Body of pancreas (tissue), 4 donors: Measurements from ENCODE around the gene PRTG. TPM values are rescaled to one million over a fixed set of nuclear protein-coding genes. Genes with fewer than 3 reads are reported as not detected.

Source experiments
- ATAC-seq: fragments of 150-250 bp; one replicate; pipeline ENCODE4 v1.9.1; 2016
- DNase-seq, 4 donors: peaks; one replicate each; pipeline ENCODE4 v3.0.0-alpha.2; 2019
- H3K27ac ChIP-seq, 4 donors: fragments of 200-600 bp; sonication (generic); 1 replicate in 3 of 4; 2 replicates in 1 of 4; pipeline versions ENCODE4 v1.5.1 to v1.6.1; 2016 to 2019; ENCODE audit warnings: mild to moderate bottlenecking in 1 of 4, mixed read lengths in 1 of 4, moderate library complexity in 1 of 4
- H3K27me3 ChIP-seq, 2 donors: fragments of 200-600 bp; sonication (generic); one replicate each; pipeline ENCODE4 v1.6.0; 2016; ENCODE audit warnings: mild to moderate bottlenecking in 1 of 2
- H3K36me3 ChIP-seq, 2 donors: fragments of 200-600 bp; sonication (generic); replicated peaks in 1 of 2; 2 replicates each; pipeline ENCODE4 v1.5.1; 2016; ENCODE audit warnings: low read depth in 2 of 2; ENCODE audit not compliant: insufficient read depth in 1 of 2
- H3K4me1 ChIP-seq: fragments of 200-600 bp; sonication (generic); one replicate; pipeline ENCODE4 v1.6.0; 2016
- H3K4me3 ChIP-seq, 2 donors: fragments of 200-600 bp; sonication (generic); 1 replicate in 1 of 2; 2 replicates in 1 of 2; pipeline ENCODE4 v1.5.1; 2016 to 2019
- H3K9me3 ChIP-seq, 3 donors: fragments of 200-600 bp; sonication (generic); 1 replicate in 2 of 3; 2 replicates in 1 of 3; pipeline ENCODE4 v1.5.1; 2016
- POLR2A ChIP-seq, 3 donors: fragments of 450-650 bp; IDR thresholded peaks; one replicate each; pipeline ENCODE4 v1.6.1; 2016; ENCODE audit warnings: antibody characterized with exemption in 3 of 3, mild to moderate bottlenecking in 2 of 3
- WGBS, 2 donors: methylation state at CpG; one replicate each; pipeline ENCODE4 v1.1.5; 2017; 5-methylcytosine and 5-hydroxymethylcytosine counted together
- intact Hi-C: fragments of 100-400 bp; cut with DNase I; formaldehyde crosslinking; loops from one replicate; pipeline ENCODE4 v1.15.1; 2023
- total RNA-seq, 2 donors: library from RNA; depleted of rRNA; stranded (reverse); fragments of >200 nt; gene quantifications; one replicate each; pipeline ENCODE4 v1.1.0, GENCODE V29; 2016
- TF ChIP-seq, protein P1 (sequence below), 7 experiments: fragments of 450-650 bp in 4 of 7; fragments of 200-600 bp in 3 of 7; sonication (generic) in 3 of 7; IDR thresholded peaks; one replicate each; pipeline ENCODE4 v1.5.1; 2016 to 2019; ENCODE audit warnings: antibody characterized with exemption in 7 of 7

Gene PRTG
- total RNA-seq, 2 donors from 2014 or later: 1.0 to 4.0 TPM

DNA sequence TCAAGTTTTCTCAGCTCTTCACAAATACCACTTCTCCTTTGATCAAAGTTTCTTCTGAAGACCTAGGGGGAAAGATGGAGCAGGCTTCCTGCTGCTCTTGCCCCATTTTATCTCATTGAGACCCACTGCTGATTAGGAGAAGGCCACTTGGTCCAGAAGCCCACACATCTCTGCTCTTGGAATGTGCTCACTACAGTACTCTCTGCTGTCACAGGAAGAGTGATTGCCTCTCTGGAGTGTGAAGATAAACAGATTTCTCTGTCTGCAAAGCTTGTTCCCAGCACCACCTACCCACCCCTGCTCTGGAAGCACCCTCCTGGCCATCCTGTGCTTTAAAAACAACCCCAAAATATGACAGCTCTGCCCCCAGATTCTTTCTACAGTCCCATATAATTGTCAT, 41.3 kb upstream of the PRTG start:
- Histone ChIP-seq H3K27me3 (no peaks in the 10 kb centered on the region), H3K4me1 (no peaks in the 10 kb centered on the region), H3K36me3 (no peaks in the 10 kb centered on the region), H3K4me3 (no peak overlapping the region), H3K9me3 (no peaks in the 10 kb centered on the region), H3K27ac (no peak overlapping the region)
- DNase-seq: no peak
- TF ChIP-seq POLR2A (IDR thresholded peaks at IDR 0.05): no peak
- TF ChIP-seq, protein P1, sequence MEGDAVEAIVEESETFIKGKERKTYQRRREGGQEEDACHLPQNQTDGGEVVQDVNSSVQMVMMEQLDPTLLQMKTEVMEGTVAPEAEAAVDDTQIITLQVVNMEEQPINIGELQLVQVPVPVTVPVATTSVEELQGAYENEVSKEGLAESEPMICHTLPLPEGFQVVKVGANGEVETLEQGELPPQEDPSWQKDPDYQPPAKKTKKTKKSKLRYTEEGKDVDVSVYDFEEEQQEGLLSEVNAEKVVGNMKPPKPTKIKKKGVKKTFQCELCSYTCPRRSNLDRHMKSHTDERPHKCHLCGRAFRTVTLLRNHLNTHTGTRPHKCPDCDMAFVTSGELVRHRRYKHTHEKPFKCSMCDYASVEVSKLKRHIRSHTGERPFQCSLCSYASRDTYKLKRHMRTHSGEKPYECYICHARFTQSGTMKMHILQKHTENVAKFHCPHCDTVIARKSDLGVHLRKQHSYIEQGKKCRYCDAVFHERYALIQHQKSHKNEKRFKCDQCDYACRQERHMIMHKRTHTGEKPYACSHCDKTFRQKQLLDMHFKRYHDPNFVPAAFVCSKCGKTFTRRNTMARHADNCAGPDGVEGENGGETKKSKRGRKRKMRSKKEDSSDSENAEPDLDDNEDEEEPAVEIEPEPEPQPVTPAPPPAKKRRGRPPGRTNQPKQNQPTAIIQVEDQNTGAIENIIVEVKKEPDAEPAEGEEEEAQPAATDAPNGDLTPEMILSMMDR (IDR thresholded peaks at IDR 0.05): no peak
- ATAC-seq: no peak
- intact Hi-C loops: no loop called here

DNA sequence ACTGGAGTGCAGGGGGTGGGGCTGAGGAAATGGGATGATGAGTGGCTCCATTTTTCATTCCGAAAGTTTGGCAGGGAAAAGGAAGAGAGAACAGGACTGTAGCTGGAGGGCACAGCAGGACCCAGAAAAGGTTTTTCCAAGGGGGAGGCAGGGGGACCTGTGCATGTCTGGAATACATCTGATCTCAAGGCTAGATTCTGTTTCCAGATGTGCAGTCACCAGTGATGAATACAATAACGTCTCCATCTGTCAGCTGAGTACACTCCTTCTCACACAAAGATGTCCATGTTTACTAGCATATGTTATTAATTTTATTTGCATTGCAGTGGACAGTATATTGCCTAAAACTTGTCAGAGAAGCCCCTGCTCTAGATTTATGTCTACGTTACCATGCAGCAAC, 39.9 kb upstream of the PRTG start:
- H3K4me1 ChIP-seq: no peaks in the 10 kb centered on the region
- WGBS, 2 donors: 58 to 67% methylated on average over 3 of the region's 3 CpGs
- intact Hi-C loops: no loop called here
- no peak overlapping the region for H3K4me3 ChIP-seq
- no peaks in the 10 kb centered on the region for H3K27me3 ChIP-seq
- H3K36me3 ChIP-seq: no peaks in the 10 kb centered on the region
- ATAC-seq (no peak), DNase-seq (no peak)
- H3K27ac ChIP-seq: no peak overlapping the region
- TF ChIP-seq, protein P1 (IDR thresholded peaks at IDR 0.05): no peak
- no peak for TF ChIP-seq POLR2A (IDR thresholded peaks at IDR 0.05)
- H3K9me3 ChIP-seq: no peaks in the 10 kb centered on the region

DNA sequence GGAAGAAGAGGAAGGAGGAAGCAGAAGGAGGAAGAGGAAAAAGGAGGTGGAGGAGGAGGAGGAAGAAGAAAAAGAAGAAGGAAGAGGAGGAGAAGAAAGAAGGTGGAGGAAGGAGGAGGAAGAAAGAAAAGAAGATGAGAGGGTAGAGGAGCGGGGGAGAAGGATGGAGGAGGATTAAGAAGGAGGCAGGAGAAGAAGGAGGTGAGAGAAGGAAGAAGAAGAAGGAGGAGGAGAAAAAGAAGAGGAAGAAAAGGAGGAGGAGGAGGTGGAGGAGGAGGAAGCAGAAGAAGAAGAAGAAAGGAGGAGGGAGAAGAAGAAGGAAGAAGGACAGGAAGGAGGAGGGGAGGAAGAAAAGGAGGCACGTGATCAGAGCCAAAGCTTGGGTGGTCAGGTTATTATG, 37.3 kb upstream of the PRTG start:
- H3K27me3 ChIP-seq: no peaks in the 10 kb centered on the region
- TF ChIP-seq, protein P1 (IDR thresholded peaks at IDR 0.05): no peak
- TF ChIP-seq POLR2A (IDR thresholded peaks at IDR 0.05): no peak
- ATAC-seq: no peak
- DNase-seq: no peak
- H3K4me3 ChIP-seq: no peak overlapping the region
- H3K9me3 ChIP-seq: no peaks in the 10 kb centered on the region
- 38 to 47% methylated on average over 1 of the region's 2 CpGs for WGBS, 2 donors
- intact Hi-C loops: no loop called here
- no peak overlapping the region for H3K27ac ChIP-seq
- H3K36me3 ChIP-seq: no peaks in the 10 kb centered on the region
- H3K4me1 ChIP-seq: no peaks in the 10 kb centered on the region

DNA sequence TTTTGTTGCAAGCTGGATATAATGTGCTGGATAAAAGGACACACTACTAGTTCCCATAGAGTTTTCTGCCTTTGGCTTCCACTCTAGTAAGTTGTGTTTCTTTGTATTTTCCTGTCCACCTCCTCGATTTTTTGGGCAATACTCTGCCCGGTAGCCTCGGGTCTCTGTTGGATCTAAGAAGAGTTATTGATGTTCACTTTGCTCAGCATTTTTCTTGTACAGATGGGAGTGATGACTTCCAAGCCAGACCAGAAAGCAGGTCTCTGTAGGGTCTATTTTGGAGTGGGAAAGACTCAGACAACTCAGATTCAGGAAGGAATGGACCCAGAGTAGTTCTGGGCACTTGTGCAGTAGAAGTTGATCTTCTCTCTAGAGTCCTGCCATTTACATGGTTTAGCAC, 36.0 kb upstream of the PRTG start:
- no peaks in the 10 kb centered on the region for H3K9me3 ChIP-seq
- TF ChIP-seq POLR2A (IDR thresholded peaks at IDR 0.05): no peak
- TF ChIP-seq, protein P1 (IDR thresholded peaks at IDR 0.05): no peak
- H3K36me3 ChIP-seq: no peaks in the 10 kb centered on the region
- H3K27ac ChIP-seq: no peak overlapping the region
- ATAC-seq (no peak), DNase-seq (no peak)
- no peaks in the 10 kb centered on the region for H3K27me3 ChIP-seq
- WGBS, 2 donors: 54 to 58% methylated on average over 3 of the region's 3 CpGs
- intact Hi-C loops: no loop called here
- H3K4me3 ChIP-seq: no peak overlapping the region
- H3K4me1 ChIP-seq: no peaks in the 10 kb centered on the region

DNA sequence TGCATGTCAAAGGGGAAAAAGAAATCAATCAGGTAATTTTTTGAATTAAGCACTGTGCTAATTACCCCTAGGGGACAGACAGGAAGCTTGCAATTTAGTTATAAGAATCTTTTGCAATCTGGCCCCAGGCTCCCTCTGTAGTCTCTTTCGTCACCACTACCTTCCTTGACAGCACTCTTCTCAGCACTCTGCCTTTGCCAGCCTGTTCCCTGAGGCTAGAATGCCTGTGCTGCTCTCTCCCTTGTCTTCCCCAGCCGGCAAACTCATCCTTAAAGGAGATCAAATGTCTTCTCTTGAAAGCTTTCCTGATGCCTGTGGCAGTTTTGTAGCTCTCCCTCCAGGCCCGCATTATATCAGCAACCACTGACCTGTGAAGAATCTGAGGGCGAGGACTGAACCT, 32.4 kb upstream of the PRTG start:
- intact Hi-C loops: no loop called here
- Histone ChIP-seq H3K36me3 (no peaks in the 10 kb centered on the region), H3K4me3 (no peak overlapping the region), H3K27me3 (no peaks in the 10 kb centered on the region), H3K4me1 (no peaks in the 10 kb centered on the region), H3K27ac (no peak overlapping the region), H3K9me3 (no peaks in the 10 kb centered on the region)
- ATAC-seq (no peak), DNase-seq (no peak)
- WGBS, 2 donors: 69 to 82% methylated on average over 4 of the region's 4 CpGs
- TF ChIP-seq, protein P1 (IDR thresholded peaks at IDR 0.05): no peak
- TF ChIP-seq POLR2A (IDR thresholded peaks at IDR 0.05): no peak
